Mucosa of rectum (tissue), 2 donors: Measurements from ENCODE around the gene OLR1.

Experiments used
- H3K27ac ChIP-seq, 2 donors: one replicate each; pipeline ENCODE4 v1.7.0; 2013; ENCODE audit warnings: inconsistent platforms in 2 of 2, low read depth in 2 of 2, low read length in 2 of 2
- H3K27me3 ChIP-seq, 2 donors: one replicate each; pipeline ENCODE4 v1.7.0; 2013; ENCODE audit warnings: low read length in 2 of 2; ENCODE audit not compliant: control insufficient read depth in 2 of 2, insufficient read depth in 2 of 2
- H3K36me3 ChIP-seq, 2 donors: one replicate each; pipeline ENCODE4 v1.7.0; 2013; ENCODE audit warnings: low read length in 2 of 2; ENCODE audit not compliant: control insufficient read depth in 2 of 2, insufficient read depth in 2 of 2
- H3K4me1 ChIP-seq, 2 donors: one replicate each; pipeline ENCODE4 v1.7.0; 2013; ENCODE audit warnings: low read length in 2 of 2, mild to moderate bottlenecking in 1 of 2; ENCODE audit not compliant: control insufficient read depth in 2 of 2, insufficient read depth in 2 of 2
- H3K4me3 ChIP-seq, 2 donors: one replicate each; pipeline ENCODE4 v1.7.0; 2013; ENCODE audit warnings: low read length in 2 of 2
- H3K9ac ChIP-seq, 2 donors: one replicate each; pipeline ENCODE4 v1.7.0; 2013; ENCODE audit warnings: low read length in 2 of 2, low read depth in 1 of 2, mild to moderate bottlenecking in 1 of 2
- H3K9me3 ChIP-seq, 2 donors: one replicate each; pipeline ENCODE4 v1.7.0; 2013; ENCODE audit warnings: low read length in 2 of 2; ENCODE audit not compliant: control insufficient read depth in 2 of 2
- donor health status: healthy.
- donor health status: Normal muscosa, but diverticular disease.

Gene OLR1

DNA sequence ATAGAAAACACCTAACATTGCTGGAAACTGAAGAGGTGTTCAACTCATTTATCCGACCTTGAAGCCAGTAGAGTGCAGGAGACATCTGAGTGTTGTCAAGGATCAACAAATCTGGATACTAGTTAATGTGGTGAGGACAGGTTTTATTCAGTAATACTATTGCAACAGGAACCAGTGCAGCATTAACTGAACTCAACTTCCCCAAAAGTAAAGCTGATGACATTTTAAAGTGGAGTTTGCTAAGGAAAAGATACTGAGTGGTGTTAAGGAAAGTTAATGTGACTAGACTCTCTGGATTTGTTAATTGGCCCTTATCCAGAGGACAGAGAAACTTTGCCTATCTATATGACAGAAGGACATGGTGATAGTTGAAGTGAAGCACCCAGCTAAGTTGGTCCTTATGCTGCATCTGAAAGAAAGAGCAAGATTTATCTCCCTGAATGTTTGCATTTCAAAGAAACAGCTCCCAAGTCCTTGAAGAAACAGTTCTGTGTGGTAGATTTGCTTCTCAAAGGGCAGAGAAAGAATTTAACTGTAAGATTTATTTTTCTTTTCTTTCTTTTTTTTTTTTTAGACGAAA, 40.7 kb downstream of the OLR1 start:
- Histone ChIP-seq H3K4me1 (no peaks in the 10 kb centered on the region), H3K9ac (no peak overlapping the region), H3K4me3 (no peak overlapping the region), H3K9me3 (no peaks in the 10 kb centered on the region), H3K27ac (no peak overlapping the region), H3K27me3 (no peaks in the 10 kb centered on the region), H3K36me3 (no peaks in the 10 kb centered on the region)

- peak within 1 kb of the TSS in 1 of 2 donors; percentile 17 for H3K9ac ChIP-seq
- no peaks in the 10 kb centered on the region for H3K9me3 ChIP-seq
- H3K4me3 ChIP-seq, result peak within 1 kb of the TSS in 1 of 2 donors; percentile 43
- peak within 1 kb of the TSS; percentile 37 to 48 for H3K27ac ChIP-seq
- no peaks in the 10 kb centered on the region for H3K4me1 ChIP-seq
- H3K27me3 ChIP-seq, result no peaks in the 10 kb centered on the region
- H3K36me3 ChIP-seq, result no peaks in the 10 kb centered on the region
These were observed 41.9 kb downstream of the OLR1 start, which contains the start of gene CLEC7A for GRCh38 chr12:10130042-10130441. Gene CLEC7A (minus strand): TSS chr12:10130199. CDS start chr12:10130082, 117 bp downstream.

- Histone ChIP-seq H3K4me1 (no peaks in the 10 kb centered on the region), H3K27ac (peak overlapping the region in 1 of 2 donors; percentile 23)
These were observed 43.2 kb downstream of the OLR1 start for GRCh38 chr12:10128687-10129086.

DNA sequence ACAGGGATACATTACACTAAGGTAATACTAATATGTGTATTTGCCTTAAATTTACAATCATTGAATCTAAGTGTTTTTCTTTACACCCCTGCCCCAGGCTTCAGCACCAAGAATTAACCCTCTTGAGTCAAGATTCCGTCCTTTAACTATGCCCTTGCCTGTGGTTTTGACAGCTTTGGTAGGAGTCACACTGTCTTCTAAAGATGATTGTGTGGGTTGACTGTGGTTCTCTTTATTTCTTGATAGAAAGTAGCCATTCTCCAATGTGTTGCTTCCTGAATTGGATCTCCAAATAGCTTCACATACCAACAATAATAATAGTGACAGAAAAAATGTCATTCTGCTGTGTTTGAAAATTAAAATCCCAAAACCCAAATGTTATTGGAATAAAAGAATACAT, 45.5 kb downstream of the OLR1 start:
- Histone ChIP-seq H3K4me3 (no peak overlapping the region), H3K9ac (no peak overlapping the region), H3K27ac (no peak overlapping the region), H3K4me1 (no peaks in the 10 kb centered on the region), H3K27me3 (no peaks in the 10 kb centered on the region), H3K36me3 (no peaks in the 10 kb centered on the region), H3K9me3 (no peaks in the 10 kb centered on the region)

More at GRCh38 chr12:10128687-10129086, 43.2 kb downstream of the OLR1 start:
- H3K9me3 ChIP-seq, result no peaks in the 10 kb centered on the region
- H3K27me3 ChIP-seq, result no peaks in the 10 kb centered on the region
- peak overlapping the region in 1 of 2 donors; percentile 17 for H3K9ac ChIP-seq
- H3K4me3 ChIP-seq, result peak overlapping the region in 1 of 2 donors; percentile 43
- H3K36me3 ChIP-seq, result no peaks in the 10 kb centered on the region

DNA sequence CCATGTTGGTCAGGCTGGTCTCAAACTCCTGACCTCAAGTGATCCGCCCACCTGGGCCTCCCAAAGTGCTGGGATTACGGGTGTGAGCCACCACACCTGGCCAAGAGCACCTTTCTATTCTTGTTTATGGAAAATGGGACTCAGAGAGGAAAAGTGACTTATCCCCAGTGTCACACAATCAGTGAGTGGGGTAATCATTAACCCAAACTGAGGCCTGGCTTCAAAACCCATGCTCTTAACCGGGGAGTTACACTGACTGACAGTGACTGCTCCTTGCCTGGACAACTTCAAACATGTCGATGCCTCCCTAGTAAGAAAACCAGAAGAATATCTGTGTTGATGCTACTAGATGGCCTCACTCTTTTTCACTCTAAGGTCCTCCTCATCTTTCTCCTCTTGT, 49.2 kb downstream of the OLR1 start:
- no peak overlapping the region for H3K27ac ChIP-seq
- no peaks in the 10 kb centered on the region for H3K9me3 ChIP-seq
- H3K4me1 ChIP-seq, result no peaks in the 10 kb centered on the region
- no peaks in the 10 kb centered on the region for H3K27me3 ChIP-seq
- no peak overlapping the region for H3K9ac ChIP-seq
- H3K4me3 ChIP-seq, result no peak overlapping the region
- no peaks in the 10 kb centered on the region for H3K36me3 ChIP-seq

DNA sequence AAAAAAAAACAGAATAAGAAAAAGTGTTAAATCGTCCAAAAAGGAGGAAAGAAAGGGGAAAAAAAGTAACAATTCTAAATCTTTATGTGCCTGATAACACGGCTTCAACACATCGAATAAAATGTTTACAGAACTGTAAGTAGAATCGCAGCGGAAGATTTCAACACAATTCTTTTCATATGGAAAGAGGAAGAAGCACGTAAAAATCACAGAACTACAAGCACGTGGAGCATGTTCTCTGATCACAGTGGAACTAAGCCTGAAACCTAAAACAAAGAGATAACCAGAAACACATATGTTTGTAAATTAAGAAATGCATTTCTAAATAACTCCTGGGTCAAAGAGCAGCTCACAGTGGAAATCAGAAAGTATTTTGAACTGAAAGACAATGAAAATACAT, 50.7 kb downstream of the OLR1 start:
- no peaks in the 10 kb centered on the region for H3K9me3 ChIP-seq
- H3K36me3 ChIP-seq, result no peaks in the 10 kb centered on the region
- H3K9ac ChIP-seq, result no peak overlapping the region
- no peaks in the 10 kb centered on the region for H3K4me1 ChIP-seq
- H3K4me3 ChIP-seq, result no peak overlapping the region
- no peak overlapping the region for H3K27ac ChIP-seq
- H3K27me3 ChIP-seq, result no peaks in the 10 kb centered on the region

- Histone ChIP-seq H3K4me3 (no peak overlapping the region), H3K4me1 (no peaks in the 10 kb centered on the region), H3K36me3 (no peaks in the 10 kb centered on the region), H3K9me3 (no peaks in the 10 kb centered on the region), H3K9ac (no peak overlapping the region), H3K27ac (no peak overlapping the region), H3K27me3 (no peaks in the 10 kb centered on the region)
These were observed 52.9 kb downstream of the OLR1 start for GRCh38 chr12:10119066-10119465.

DNA sequence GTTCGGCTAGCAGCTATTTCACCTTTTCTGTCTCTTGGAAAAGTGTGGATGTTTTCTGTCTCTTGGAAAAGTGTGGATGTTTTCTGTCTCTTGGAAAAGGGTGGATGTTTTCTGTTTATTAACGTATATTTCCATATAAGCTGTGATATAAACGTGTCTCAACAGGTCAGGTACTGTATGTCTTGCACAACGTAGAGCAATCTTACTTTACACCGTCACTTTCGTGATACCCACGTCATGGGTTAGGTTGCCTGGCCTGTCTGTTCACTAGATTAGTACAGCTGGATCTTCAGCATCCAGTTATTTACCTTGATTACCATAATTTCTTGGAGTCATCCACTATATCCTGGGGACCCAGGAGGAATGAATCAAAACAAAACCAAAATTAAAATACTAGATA, 56.0 kb downstream of the OLR1 start:
- no peak overlapping the region for H3K27ac ChIP-seq
- no peak overlapping the region for H3K9ac ChIP-seq
- H3K4me1 ChIP-seq, result no peaks in the 10 kb centered on the region

DNA sequence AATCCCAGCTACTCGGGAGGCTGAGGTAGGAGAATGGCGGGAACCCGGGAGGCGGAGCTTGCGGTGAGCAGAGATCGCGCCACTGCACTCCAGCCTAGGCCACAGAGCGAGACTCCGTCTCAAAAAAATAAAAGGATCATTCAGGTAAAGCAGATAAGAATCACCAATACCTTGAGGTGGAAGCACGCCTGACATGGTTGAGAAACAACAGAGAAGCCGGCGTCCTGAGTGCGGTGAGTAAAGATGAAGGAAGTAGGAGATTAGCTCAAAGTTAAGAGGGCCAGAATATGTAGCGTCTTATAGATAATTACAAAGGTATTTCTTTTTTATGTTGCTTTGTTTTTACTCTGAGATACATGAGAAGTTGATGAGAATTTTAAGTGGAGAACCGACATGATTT, 56.6 kb downstream of the OLR1 start:
- no peak overlapping the region for H3K9ac ChIP-seq
- no peaks in the 10 kb centered on the region for H3K27me3 ChIP-seq
- no peak overlapping the region for H3K27ac ChIP-seq
- no peak overlapping the region for H3K4me3 ChIP-seq
- no peaks in the 10 kb centered on the region for H3K4me1 ChIP-seq
- H3K36me3 ChIP-seq, result no peaks in the 10 kb centered on the region
- no peaks in the 10 kb centered on the region for H3K9me3 ChIP-seq

More for the DNA sequence above, 56.0 kb downstream of the OLR1 start:
- H3K4me3 ChIP-seq, result no peak overlapping the region
- H3K9me3 ChIP-seq, result no peaks in the 10 kb centered on the region
- H3K36me3 ChIP-seq, result no peaks in the 10 kb centered on the region
- H3K27me3 ChIP-seq, result no peaks in the 10 kb centered on the region

DNA sequence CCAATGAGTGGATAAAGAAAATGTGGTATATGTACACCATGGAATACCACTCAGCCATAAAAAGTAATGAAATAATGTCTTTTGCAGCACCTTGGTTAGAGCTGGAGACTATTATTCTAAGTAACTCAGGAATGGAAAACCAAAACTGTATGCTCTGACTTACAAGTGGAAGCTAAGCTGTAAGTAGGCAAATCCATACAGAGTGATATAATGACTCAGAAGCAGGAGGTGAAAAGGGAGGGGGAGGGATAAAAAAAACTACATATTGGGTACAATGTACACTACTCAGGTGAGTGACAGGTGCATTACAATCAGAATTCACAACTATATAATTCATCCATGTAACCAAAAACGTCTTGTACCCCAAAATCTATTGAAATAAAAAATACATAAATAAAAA, 58.0 kb downstream of the OLR1 start:
- Histone ChIP-seq H3K9ac (no peak overlapping the region), H3K4me3 (no peak overlapping the region), H3K36me3 (no peaks in the 10 kb centered on the region), H3K4me1 (no peaks in the 10 kb centered on the region), H3K27ac (no peak overlapping the region), H3K9me3 (no peaks in the 10 kb centered on the region), H3K27me3 (no peaks in the 10 kb centered on the region)

GRCh38 chr12:10113075-10113474, 58.9 kb downstream of the OLR1 start:
- no peak overlapping the region for H3K9ac ChIP-seq
- no peak overlapping the region for H3K27ac ChIP-seq

More at GRCh38 chr12:10113075-10113474, 58.9 kb downstream of the OLR1 start:
- Histone ChIP-seq H3K4me3 (no peak overlapping the region), H3K36me3 (no peaks in the 10 kb centered on the region), H3K9me3 (no peaks in the 10 kb centered on the region), H3K4me1 (no peaks in the 10 kb centered on the region), H3K27me3 (no peaks in the 10 kb centered on the region)
